K562 (cell line): ENCODE data around the gene PTBP3. TPM values are rescaled to one million over a fixed set of nuclear protein-coding genes. Genes with fewer than 3 reads are reported as not detected.

ENCODE experiments used
- BDP1 ChIP-seq: IDR thresholded peaks from 3 replicates; pipeline ENCODE4 v1.6.1; 2011; ENCODE audit not compliant: insufficient read length, insufficient read depth
- ETV1 ChIP-seq: fragments of 450-650 bp; conservative IDR thresholded peaks from 2 replicates; pipeline ENCODE4 v1.6.1; 2016; ENCODE audit warnings: missing genetic modification characterization, control low read depth, low read depth, missing compliant biosample characterization
- FOXM1 ChIP-seq, 2 experiments: fragments of 450-650 bp in 1 of 2; sonication (generic) in 1 of 2; formaldehyde crosslinking in 1 of 2; IDR thresholded peaks; 2 replicates each; pipeline versions ENCODE4 v1.6.1 to v1.9.0; 2017 to 2022; ENCODE audit warnings: low read depth in 2 of 2, mild to moderate bottlenecking in 2 of 2, missing genetic modification reagents in 1 of 2, moderate library complexity in 1 of 2
- MIER1 ChIP-seq: fragments of 450-650 bp; IDR thresholded peaks from 2 replicates; pipeline ENCODE4 v1.6.1; 2016; ENCODE audit warnings: antibody characterized with exemption, mild to moderate bottlenecking, low read depth
- OTX1 ChIP-seq: fragments of 450-650 bp; formaldehyde crosslinking; IDR thresholded peaks from 2 replicates; pipeline ENCODE4 v1.4.0; 2022; ENCODE audit warnings: mild to moderate bottlenecking
- ZFP30 ChIP-seq: fragments of 250-450 bp; sonication (Bioruptor Pico); IDR thresholded peaks from 2 replicates; pipeline ENCODE4 v1.8.0; 2022; ENCODE audit warnings: moderate library complexity, mild to moderate bottlenecking, inconsistent platforms, borderline replicate concordance
- ZFP36 ChIP-seq: fragments of 150-350 bp; IDR thresholded peaks from 2 replicates; pipeline ENCODE4 v1.6.1; 2018; ENCODE audit warnings: low read length, low read depth; ENCODE audit not compliant: partially characterized antibody
- ZFX ChIP-seq: sonication (generic); formaldehyde crosslinking; IDR thresholded peaks from 2 replicates; pipeline ENCODE4 v1.8.0; 2022; ENCODE audit warnings: mild to moderate bottlenecking, missing genetic modification reagents, moderate library complexity
- ZNF121 ChIP-seq: sonication (generic); formaldehyde crosslinking; conservative IDR thresholded peaks from 2 replicates; pipeline ENCODE4 v1.8.0; 2022; ENCODE audit warnings: missing genetic modification reagents
- ZNF253 ChIP-seq: fragments of 250-450 bp; sonication (Bioruptor Pico); conservative IDR thresholded peaks from 2 replicates; pipeline ENCODE4 v1.6.1; 2021; ENCODE audit warnings: mild to moderate bottlenecking
- ZNF324 ChIP-seq: fragments of 250-450 bp; sonication (Bioruptor Pico); IDR thresholded peaks from 2 replicates; pipeline ENCODE4 v1.4.0; 2020; ENCODE audit warnings: mild to moderate bottlenecking
- ZNF408 ChIP-seq: fragments of 250-450 bp; sonication (Bioruptor Pico); IDR thresholded peaks from 2 replicates; pipeline ENCODE4 v1.4.0; 2020; ENCODE audit warnings: low read depth, mild to moderate bottlenecking, moderate library complexity
- ZNF778 ChIP-seq: fragments of 450-650 bp; formaldehyde crosslinking; IDR thresholded peaks from 2 replicates; pipeline ENCODE4 v1.4.0; 2020; ENCODE audit warnings: mild to moderate bottlenecking, moderate library complexity
- ZZZ3 ChIP-seq: fragments of 450-650 bp; IDR thresholded peaks from 2 replicates; pipeline ENCODE4 v1.6.1; 2016; ENCODE audit warnings: antibody characterized with exemption, mild to moderate bottlenecking, moderate library complexity
- polyA plus RNA-seq, 8 experiments: library from polyadenylated mRNA; depleted of rRNA in 4 of 8; stranded (reverse) in 5 of 8; unstranded in 3 of 8; fragments of >200 nt; fragmentation: Nextera tagmentation in 2 of 8; fragmentation: Illumina TruSeq in 1 of 8; extraction: Ambion mirVana in 2 of 8; extraction: Trizol in 1 of 8; gene quantifications; 2 replicates each; pipeline versions ENCODE4 v1.2.1 to v1.2.3, GENCODE V29; 2011 to 2014; ENCODE audit warnings: inconsistent platforms in 1 of 8, missing spikeins in 1 of 8
- total RNA-seq, 7 experiments: library from RNA; depleted of rRNA in 6 of 7; stranded (reverse); fragments of >200 nt in 6 of 7; fragmentation: Illumina TruSeq in 2 of 7; extraction: Trizol in 2 of 7; gene quantifications; 2 replicates each; pipeline versions ENCODE4 v1.2.1 to v1.2.3, GENCODE V29; 2011 to 2021; ENCODE audit warnings: low replicate concordance in 1 of 7
- TF ChIP-seq, protein P1 (sequence below): fragments of 450-650 bp; formaldehyde crosslinking; IDR thresholded peaks from 2 replicates; pipeline ENCODE4 v1.4.0; 2020; ENCODE audit warnings: mild to moderate bottlenecking, moderate library complexity
- TF ChIP-seq, protein P2 (sequence below): fragments of 150-350 bp; IDR thresholded peaks from 2 replicates; pipeline ENCODE4 v1.6.1; 2014; ENCODE audit warnings: low read depth, mild to moderate bottlenecking, low read length, borderline replicate concordance
- TF ChIP-seq, protein P3 (sequence below): IDR thresholded peaks from 2 replicates; pipeline ENCODE4 v1.6.1; 2011; ENCODE audit not compliant: insufficient read length; ENCODE audit errors: extremely low read depth
- TF ChIP-seq, protein P4 (sequence below): sonication (generic); formaldehyde crosslinking; IDR thresholded peaks from 2 replicates; pipeline ENCODE4 v1.8.0; 2022; ENCODE audit warnings: missing genetic modification reagents, mild to moderate bottlenecking, moderate library complexity, borderline replicate concordance
- TF ChIP-seq, protein P5 (sequence below): fragments of 450-650 bp; IDR thresholded peaks from 2 replicates; pipeline ENCODE4 v1.6.1; 2016; ENCODE audit warnings: antibody characterized with exemption

The PTBP3 gene
- total and polyA plus RNA-seq, 9 of the 15 experiments (the other 6 are each of a cell fraction or from before 2014, with no cell fraction given): 22.4 to 132 (median 68.0) TPM

DNA sequence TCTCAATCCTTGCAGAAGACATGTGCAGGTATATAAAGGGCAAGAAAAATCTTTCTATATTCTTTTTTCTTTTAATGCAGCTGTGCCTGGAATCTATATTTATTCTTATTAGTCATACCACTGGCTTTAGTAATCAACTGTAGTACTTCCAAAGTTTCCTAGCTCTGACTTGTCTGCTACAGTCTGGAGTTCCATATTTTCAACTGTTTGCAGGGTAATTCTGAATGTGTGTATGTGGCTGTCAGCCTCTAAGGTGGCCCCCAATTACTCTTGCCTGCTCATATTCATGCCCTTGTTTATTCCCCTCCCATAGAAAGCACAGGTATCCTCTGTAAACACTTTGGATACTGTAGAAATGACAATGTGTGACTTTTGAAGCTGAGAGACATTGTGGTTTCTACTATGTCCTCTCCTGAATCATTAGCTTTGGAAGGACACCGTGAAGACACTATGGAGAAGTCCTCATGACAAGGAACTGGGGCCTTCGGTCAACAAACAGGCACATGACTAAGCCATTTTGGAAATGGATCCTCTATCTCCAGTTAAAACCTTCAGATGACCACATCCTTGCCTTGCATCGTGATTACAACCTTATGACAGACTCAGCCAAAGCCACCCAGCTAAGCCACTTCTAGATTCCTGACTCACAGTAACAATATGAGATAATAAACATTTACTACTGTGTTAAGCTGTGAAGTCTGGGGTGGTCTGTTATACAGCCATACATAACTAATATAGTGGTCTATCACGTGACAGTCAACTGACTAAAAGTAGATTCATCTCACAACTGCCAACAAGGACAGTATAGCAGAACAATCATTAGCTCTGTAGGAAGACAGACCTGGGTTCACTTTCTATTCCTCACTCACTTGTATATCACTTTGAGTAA lies 108.8 kb downstream of the PTBP3 start (continued):
- TF ChIP-seq OTX1 (CRISPR knock-in tag) (no peak), ZNF408 (CRISPR knock-in tag) (no peak), ZFP36 (no peak), BDP1 (no peak), ZNF253 (CRISPR knock-in tag) (no peak), ZFX (CRISPR knock-in tag) (peak; percentile 59), FOXM1 (IDR thresholded peaks at IDR 0.05; ENCODE audit: low read depth) (peak; percentile 56; the same call in 1 of the 2 replicates), FOXM1 (CRISPR knock-in tag; IDR thresholded peaks at IDR 0.05; ENCODE audit: low read depth) (no peak), ZNF121 (no peak), ZNF778 (no peak), ZZZ3 (no peak), ETV1 (tag) (peak; percentile 73), ZNF324 (0 out of 2 replicates have a peak, but pooled peaks have one; percentile 22), MIER1 (no peak), ZFP30 (no peak)
- TF ChIP-seq, protein P1, sequence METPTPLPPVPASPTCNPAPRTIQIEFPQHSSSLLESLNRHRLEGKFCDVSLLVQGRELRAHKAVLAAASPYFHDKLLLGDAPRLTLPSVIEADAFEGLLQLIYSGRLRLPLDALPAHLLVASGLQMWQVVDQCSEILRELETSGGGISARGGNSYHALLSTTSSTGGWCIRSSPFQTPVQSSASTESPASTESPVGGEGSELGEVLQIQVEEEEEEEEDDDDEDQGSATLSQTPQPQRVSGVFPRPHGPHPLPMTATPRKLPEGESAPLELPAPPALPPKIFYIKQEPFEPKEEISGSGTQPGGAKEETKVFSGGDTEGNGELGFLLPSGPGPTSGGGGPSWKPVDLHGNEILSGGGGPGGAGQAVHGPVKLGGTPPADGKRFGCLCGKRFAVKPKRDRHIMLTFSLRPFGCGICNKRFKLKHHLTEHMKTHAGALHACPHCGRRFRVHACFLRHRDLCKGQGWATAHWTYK: peak; percentile 91
- TF ChIP-seq, protein P2, sequence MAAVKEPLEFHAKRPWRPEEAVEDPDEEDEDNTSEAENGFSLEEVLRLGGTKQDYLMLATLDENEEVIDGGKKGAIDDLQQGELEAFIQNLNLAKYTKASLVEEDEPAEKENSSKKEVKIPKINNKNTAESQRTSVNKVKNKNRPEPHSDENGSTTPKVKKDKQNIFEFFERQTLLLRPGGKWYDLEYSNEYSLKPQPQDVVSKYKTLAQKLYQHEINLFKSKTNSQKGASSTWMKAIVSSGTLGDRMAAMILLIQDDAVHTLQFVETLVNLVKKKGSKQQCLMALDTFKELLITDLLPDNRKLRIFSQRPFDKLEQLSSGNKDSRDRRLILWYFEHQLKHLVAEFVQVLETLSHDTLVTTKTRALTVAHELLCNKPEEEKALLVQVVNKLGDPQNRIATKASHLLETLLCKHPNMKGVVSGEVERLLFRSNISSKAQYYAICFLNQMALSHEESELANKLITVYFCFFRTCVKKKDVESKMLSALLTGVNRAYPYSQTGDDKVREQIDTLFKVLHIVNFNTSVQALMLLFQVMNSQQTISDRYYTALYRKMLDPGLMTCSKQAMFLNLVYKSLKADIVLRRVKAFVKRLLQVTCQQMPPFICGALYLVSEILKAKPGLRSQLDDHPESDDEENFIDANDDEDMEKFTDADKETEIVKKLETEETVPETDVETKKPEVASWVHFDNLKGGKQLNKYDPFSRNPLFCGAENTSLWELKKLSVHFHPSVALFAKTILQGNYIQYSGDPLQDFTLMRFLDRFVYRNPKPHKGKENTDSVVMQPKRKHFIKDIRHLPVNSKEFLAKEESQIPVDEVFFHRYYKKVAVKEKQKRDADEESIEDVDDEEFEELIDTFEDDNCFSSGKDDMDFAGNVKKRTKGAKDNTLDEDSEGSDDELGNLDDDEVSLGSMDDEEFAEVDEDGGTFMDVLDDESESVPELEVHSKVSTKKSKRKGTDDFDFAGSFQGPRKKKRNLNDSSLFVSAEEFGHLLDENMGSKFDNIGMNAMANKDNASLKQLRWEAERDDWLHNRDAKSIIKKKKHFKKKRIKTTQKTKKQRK: no peak
- TF ChIP-seq, protein P3, sequence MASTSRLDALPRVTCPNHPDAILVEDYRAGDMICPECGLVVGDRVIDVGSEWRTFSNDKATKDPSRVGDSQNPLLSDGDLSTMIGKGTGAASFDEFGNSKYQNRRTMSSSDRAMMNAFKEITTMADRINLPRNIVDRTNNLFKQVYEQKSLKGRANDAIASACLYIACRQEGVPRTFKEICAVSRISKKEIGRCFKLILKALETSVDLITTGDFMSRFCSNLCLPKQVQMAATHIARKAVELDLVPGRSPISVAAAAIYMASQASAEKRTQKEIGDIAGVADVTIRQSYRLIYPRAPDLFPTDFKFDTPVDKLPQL: no peak
- TF ChIP-seq, protein P4, sequence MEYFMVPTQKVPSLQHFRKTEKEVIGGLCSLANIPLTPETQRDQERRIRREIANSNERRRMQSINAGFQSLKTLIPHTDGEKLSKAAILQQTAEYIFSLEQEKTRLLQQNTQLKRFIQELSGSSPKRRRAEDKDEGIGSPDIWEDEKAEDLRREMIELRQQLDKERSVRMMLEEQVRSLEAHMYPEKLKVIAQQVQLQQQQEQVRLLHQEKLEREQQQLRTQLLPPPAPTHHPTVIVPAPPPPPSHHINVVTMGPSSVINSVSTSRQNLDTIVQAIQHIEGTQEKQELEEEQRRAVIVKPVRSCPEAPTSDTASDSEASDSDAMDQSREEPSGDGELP: no peak; the same call in 1 of the 2 replicates
- TF ChIP-seq, protein P5, sequence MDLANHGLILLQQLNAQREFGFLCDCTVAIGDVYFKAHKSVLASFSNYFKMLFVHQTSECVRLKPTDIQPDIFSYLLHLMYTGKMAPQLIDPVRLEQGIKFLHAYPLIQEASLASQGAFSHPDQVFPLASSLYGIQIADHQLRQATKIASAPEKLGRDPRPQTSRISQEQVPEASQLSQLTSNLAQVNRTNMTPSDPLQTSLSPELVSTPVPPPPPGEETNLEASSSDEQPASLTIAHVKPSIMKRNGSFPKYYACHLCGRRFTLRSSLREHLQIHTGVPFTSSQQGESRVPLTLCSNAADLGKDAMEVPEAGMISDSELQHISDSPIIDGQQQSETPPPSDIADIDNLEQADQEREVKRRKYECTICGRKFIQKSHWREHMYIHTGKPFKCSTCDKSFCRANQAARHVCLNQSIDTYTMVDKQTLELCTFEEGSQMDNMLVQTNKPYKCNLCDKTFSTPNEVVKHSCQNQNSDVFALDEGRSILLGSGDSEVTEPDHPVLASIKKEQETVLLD: no peak
